HG03571 (cell line): ENCODE data around the gene PSMC2.
"Not testable (repeated sequence)": the region's sequence is repeated elsewhere in the genome, so short reads cannot be mapped to it uniquely, and the experiment has no call there.

ENCODE experiments used
- ATAC-seq: cut with Tn5 transposase; IDR thresholded peaks from one replicate; pipeline ENCODE4 v1.9.1; 2021; ENCODE audit not compliant: unreplicated experiment

PSMC2 gene

DNA sequence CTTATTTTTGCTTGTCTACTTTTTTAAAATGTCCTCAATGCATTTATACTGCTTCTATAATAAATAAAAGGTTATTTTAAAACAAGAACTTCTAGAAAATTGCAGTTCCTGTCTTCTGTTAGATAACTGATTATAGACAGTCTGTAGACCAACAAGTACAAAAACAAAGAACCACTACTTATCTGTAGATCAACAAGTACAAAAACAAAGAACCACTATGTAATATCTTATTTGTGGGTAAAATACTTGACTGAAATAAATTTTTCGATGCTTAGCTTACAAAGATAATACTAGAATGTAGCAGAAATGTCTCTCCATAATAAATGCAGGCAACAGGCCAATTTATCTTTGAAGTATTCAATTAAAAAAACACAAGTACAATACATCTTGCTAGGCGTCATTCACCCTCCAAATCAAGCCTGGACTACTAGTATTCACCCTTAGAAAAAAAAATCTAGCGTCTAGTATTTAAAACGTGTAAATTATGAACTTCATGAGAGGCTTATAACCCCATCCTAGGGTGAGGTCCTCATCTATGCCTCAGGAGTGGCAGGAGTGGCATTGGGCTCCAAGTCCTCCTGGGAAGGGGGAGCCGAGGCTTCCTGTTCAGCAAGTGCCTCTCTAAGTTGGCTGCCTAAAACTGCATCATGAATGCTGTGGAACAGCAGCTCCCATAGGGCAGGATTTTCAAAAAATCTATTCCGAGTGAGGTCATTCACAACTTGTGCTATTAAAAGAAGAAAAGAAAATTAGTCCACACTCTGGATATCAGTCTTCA lies 26.6 kb downstream of the PSMC2 start:
- no peak for ATAC-seq

DNA sequence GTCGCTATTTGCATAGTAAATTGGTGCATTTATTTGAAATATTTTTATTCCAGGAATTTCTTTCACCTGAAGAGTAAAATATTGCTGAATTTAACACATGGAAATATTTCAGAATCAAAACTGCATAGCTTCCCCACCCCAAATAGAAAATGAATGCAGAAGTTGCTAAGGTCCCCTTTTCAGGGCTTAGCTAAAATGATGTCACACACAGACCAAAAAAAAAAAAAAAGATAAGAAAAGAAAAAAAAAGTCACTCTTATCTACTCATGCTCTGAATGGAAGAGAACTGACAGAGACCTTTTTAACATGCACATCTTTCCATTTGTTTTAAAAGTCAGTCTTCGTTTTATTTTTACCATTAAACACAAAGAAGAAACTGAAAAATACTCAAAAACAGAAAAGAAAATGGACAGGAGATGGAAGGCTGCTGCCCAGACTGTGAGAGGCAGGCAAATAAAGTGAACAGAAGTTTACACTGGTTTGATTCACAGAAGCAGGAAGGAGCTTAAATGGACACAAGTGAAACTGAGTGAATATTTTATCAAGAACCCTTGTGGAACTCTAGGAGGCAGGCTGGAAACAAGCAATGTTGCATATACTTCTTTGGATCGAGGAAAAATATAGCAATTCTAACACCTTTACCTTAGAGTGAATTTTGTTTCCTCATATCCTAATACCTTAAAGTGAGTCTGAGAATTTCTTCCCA lies 32.0 kb downstream of the PSMC2 start:
- no peak for ATAC-seq

DNA sequence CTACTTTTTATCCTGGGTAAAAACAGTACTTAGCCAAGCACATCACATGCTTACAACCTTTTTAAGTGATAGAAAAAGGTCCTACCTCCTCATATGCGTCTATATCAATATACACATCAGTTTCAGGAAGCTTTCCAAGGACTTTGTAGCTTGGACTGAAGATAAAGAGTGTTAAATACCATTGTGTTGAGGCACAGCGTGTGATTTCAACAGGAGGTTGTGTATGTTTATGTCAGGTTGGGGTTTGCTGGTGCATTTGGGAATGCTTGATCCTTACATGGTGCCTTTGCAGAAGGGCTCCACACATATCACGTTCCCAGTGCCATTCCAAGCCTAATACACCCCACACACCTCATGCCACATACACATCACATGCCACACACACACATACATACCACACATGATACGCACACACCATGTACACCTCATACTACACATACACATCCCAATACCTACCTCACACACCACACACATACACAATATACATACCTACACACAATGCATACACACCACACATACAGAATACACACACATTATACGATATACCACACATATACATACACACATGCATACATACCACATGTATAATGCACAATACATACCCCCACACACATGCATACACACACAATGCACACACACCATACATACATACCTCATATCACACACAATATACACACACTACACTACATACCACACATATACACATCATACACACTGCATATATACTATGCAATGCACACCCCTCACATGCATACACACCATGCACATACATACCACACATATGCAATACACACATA lies 33.1 kb downstream of the PSMC2 start:
- no peak for ATAC-seq

DNA sequence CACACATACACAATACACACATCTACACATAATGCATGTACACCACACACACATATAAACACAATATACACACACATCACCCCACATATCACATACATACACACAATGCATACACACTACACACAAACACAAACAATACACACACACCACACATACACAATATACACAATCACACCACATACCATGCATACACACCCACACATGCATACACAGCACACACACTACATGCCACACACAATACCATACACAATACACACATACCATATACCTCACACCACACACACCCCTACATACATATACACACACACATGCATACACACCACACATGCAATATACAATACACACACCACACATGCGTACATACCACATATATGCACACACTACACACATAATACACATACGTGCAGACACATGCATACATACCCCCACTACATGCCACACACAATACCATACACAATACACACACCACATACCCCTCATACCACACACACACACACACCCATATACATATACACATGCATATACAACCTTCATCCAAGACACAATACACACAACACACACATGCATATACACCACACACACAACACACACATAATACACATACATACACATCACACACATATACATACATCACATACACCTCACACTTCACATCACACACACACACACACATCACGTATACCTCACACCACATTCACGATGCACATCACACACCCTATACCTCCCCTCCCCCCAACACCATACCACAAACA lies 34.0 kb downstream of the PSMC2 start:
- ATAC-seq = no peak

- no peak for ATAC-seq
These were observed 34.6 kb downstream of the PSMC2 start for GRCh38 chr7:103382032-103382402.

GRCh38 chr7:103387242-103387641 lies 39.8 kb downstream of the PSMC2 start:
- no peak for ATAC-seq

DNA sequence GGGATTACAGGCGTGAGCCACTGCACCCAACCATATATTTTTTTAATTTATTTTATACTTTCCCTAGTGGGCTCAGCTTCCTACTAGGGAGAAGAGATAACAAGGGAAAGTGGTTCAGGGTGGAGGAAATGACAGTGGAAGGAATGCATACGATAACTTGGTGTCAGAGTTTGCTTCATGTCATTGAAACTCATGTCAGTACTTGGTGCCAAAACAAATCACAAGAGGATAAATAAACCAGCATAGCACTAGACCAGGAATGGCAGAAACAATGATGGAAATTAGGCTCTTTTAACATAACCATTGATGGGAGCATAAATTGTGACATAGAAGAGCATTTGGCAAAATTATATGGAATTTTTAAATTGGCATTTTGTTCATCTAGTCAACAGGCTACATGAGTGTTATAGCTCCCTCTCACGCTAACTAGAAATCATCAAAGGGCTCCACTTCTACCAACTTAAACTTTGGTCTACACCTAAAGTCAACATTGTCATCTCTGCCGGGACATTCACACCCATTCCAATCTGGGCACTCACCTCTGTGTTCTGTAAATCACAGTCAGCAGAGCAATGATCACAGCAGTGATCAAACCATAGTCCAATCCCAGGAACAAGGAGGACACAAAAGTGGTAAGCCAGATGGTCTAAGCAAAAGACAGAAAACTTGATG lies 41.2 kb downstream of the PSMC2 start:
- no peak for ATAC-seq

DNA sequence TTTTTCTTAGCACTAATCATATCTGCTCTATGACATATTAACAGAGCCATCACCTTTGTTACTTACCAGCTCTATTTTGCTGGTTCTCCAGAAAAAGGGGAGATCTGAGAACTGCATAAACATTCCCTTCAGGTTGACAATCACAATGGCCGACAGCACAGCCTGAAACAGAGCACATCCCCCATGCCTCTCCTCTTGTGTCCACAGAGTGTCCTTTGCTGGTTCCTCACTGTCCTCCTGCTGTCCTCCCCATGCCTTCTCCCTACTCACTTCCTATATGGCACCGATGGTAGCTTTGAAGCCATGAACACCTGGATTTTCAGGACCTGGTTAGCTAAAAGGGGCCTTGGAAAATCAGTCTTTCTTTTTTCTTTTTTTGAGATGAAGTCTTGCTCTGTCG lies 41.8 kb downstream of the PSMC2 start:
- ATAC-seq = no peak

DNA sequence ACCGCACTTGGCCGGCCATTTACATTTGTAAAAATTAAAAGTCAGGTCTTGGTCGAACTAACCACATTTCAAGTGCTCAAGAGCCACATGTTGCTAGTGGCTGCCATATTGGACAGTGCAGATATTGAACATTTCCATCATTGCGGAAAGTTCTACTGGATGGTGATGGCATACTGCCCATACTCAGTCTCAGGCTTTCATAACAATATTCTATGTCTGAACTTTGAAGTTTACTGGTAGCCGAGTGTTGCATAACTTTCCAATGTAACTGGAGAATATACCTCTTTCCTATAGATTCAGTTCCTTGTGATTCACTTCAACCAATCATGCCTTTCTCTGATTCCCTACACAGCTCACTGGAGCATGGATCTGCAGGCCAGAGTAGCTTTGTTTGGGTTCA lies 43.7 kb downstream of the PSMC2 start:
- ATAC-seq = no peak

DNA sequence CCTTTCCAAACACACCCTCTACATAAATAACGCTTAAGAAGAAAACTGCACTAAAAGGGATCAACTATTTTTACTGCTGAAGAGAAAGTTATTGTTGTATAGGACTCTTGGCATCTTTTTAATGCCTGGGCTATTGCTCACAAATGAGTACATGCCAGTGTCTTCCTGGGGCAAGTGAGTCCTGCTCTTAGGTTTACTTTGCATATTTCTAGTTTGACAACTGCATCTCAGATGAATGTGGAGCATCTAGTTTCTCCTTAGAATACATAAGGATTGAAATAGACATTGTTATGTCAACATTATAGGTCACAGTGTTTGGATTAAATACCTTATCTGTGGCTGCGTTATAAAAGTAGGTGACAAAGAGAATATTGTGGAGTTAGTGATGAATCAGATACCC lies 44.5 kb downstream of the PSMC2 start:
- ATAC-seq = no peak

DNA sequence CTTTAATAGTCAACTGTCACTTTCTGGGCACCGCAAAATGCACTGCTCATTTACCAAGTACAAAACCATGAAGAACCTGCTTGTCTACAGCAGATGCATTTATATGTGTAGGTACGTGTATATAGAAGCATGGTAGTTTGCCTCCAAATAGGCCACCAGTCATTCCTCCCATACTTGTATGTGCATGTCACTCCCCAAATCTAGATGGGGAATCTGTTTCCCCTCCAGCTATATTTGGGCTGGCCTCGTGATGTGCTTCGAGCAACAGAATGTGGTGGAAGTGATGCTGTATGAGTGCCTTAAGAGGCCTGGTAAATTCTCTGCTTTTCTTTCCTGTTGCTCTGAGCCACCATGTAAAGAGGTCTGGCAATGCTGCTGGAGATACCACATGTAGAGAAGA lies 47.1 kb downstream of the PSMC2 start:
- ATAC-seq = no peak

- no peak for ATAC-seq
These were observed 47.6 kb downstream of the PSMC2 start for GRCh38 chr7:103395071-103395470.

DNA sequence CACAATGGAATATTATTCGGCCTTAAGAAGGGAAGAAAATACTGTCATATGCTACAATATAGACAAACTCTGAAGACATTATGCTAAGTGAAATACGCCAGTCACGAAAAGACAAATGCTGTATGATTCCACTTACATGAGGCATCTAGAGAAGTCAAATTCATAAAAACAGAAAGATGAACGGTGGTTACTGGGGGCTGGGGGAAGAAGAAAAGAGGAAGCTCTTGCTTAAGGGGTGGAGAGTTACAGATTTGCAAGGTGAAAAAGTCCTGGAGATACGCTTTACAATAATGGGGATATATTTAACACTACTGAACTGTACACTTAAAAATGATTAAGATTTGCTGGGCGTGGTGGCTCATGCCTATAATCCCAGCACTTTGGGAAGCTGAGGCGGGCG lies 49.0 kb downstream of the PSMC2 start:
- ATAC-seq = no peak

DNA sequence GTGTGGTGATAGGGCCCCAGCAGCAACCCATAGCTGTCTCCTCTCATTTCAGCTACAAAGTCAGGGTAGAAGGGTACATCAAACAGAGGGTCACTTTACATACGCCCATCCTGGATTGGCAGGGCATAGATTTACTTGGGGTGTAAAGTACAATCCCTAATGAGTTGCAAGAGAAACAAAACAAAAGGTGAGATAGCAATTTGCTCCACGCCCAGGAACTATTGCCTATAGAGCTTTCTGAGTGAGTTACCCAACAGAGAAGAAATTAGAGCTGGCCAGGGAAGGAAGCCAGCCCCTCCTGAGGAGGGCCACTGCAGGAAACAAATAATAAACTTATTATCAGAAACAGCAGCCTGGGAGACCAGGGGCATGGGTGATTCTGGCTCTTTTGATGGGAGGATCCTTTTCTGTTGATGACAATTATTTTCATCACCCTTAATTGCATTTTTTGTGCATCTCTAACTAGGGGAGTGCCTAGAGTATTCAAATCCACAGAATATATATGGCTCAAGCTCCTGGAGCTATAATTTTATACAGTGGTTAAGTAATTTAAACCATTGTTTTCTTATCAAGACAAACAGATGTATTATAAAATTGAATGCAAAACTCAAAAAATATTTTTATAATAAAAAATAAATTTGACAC lies 51.2 kb downstream of the PSMC2 start:
- no peak for ATAC-seq

DNA sequence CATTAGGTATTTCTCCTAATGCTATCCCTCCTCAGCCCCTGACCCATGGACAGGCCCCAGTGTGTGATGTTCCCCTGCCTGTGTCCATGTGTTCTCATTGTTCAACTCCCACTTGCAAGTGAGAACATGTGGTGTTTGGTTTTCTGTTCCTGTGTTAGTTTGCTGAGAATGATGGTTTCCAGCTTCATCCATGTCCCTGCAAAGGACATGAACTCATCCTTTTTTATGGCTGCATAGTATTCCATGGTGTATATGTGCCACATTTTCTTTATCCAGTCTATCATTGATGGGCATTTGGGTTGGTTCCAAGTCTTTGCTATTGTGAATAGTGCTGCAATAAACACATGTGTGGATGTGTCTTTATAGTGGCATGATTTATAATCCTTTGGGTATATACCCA lies 52.2 kb downstream of the PSMC2 start:
- ATAC-seq = not testable (repeated sequence)

- not testable (repeated sequence) for ATAC-seq
These were observed 58.6 kb downstream of the PSMC2 start for GRCh38 chr7:103405789-103406613.

- no peak for ATAC-seq
These were observed 64.7 kb downstream of the PSMC2 start for GRCh38 chr7:103412151-103412550.

GRCh38 chr7:103413407-103413806 lies 66.0 kb downstream of the PSMC2 start:
- ATAC-seq = no peak

DNA sequence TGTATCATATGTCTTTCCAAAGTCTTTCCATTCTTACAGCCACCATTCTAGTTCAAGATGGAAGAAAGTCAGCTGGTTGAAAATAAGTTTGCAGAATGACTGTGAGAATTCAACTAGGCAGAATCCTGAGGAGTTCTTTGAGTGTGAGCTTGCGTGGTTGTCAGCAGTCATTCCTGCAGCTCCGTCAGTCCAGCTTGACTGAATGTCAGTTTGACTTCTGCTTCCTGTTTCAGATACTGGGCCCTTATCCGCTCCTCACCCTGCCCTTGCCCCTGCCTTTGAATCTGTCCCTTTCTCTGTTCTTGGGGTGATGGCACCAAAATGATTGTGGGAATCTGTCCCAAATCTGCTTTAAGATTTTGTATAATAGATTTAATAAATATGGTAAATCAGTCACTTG lies 70.8 kb downstream of the PSMC2 start:
- ATAC-seq = no peak
